GM18519 (cell line): ENCODE results near the gene GABARAPL2.

Experiments
- ATAC-seq: cut with Tn5 transposase; IDR thresholded peaks from one replicate; pipeline ENCODE4 v1.9.1; 2021; ENCODE audit warnings: mild to moderate bottlenecking, moderate library complexity; ENCODE audit not compliant: unreplicated experiment, low FRiP score

The GABARAPL2 gene

DNA sequence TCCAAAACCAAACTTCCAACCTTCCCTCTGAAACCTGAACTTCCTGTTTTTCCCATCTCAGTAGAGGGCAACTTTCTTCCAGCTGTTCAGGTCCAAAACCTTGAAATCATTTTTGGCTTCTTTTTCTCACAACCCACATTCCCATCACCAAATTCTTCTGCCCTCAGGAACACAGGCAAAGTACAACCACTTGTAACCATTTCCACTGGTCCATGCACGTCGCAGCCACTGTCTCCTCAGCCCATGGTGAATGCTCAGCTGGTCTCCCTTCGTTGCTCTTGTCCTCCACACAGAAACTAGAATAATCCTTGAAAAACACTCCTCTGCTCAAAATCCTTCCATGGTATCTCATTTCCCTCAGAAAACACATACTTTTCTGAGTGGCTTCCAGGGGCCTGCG lies 60.6 kb downstream of the GABARAPL2 start:
- ATAC-seq, result no peak
